ENCODE results near the gene AKT2. TPM values are rescaled to one million over a fixed set of nuclear protein-coding genes. Genes with fewer than 3 reads are reported as not detected.

The AKT2 gene
- 113 to 193 TPM (median 182 TPM) in 5 replicates for total RNA-seq (2022; extraction: Qiagen RNA extraction; ENCODE audit: low read depth)

GRCh38 chr19:40284501-40285352 is at the start of gene AKT2:
Gene AKT2 (minus strand): TSS chr19:40285345. CDS start chr19:40265267, 20,078 bp downstream.

GRCh38 chr19:40217934-40218890 is 66.9 kb downstream of the AKT2 start, which contains the start of gene TTC9B:
Gene TTC9B (minus strand): TSS chr19:40218384. CDS start chr19:40218381, 3 bp downstream.

DNA sequence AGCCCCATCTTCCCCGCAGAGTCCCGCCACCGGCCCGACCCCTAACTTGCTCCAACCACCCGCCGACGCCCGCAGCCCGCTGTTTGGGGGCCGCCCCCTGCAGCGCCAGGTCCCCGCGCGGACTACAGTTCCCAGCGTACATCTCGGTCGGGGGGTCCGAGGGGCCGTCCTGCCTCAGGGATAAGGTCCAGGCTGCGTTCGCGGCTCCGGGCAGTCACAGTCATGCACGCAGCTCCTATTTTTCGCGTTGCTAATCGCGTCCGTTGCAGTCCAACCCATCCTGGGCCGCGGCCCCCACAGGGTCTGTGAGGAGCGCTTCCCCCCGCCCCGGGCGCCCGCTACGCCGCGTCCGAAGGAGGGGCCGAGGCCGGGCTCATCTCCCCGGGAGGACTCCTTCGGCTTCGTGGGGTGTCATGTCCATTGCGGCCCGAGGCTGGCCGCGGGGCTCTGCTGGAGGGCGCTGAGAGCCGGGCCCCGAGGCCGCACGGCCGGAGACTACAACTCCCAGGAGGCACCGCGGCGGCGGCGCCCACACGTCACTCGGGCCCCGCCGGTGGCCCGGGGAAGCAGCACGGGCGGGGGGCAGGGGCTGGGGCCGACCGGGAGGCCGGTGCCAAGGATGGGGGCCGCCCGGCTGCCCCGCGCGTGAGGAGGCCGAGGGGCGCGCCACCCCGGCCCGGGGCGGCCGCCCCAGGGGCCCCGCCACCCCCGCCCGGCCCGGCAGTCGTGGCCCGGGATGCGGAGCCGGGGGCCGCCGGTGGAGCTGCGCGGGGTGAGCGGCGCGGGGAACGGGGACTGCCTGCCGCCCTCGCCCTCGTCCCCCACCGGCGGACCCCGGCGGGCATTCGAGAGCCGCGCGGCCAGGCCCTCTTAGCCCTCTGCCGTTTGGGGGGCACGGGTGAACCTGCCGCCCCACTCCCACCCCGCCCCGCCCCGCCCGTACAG is 94.0 kb downstream of the AKT2 start, which contains the start of gene MAP3K10:
MAP3K10 (plus strand) TSS at position 536 of the 945 bp plus-strand sequence. CDS start 606 bp downstream, outside the sequence.

Other genes with a start within 250 kb of the AKT2 start
- gene ZNF780B, start 229.1 kb downstream of the AKT2 start, total RNA-seq (2022; extraction: Qiagen RNA extraction; ENCODE audit: low read depth), result 4.3 to 8.5 TPM (median 6.4 TPM) in 5 replicates
- gene ZNF780A, start 194.4 kb downstream of the AKT2 start, total RNA-seq (2022; extraction: Qiagen RNA extraction; ENCODE audit: low read depth), result 23.6 to 31.5 TPM (median 27.6 TPM) in 5 replicates
- 9.9 to 18.5 TPM (median 18.1 TPM) in 5 replicates for gene MAP3K10, start 93.9 kb downstream of the AKT2 start, total RNA-seq (2022; extraction: Qiagen RNA extraction; ENCODE audit: low read depth)
- gene TTC9B, start 67.0 kb downstream of the AKT2 start, total RNA-seq (2022; extraction: Qiagen RNA extraction; ENCODE audit: low read depth), result 0.34 to 0.47 TPM (median 0.43 TPM) in 4 of 5 replicates, not detected in the other
- gene CCNP, start 58.7 kb downstream of the AKT2 start, total RNA-seq (2022; extraction: Qiagen RNA extraction; ENCODE audit: low read depth), result 0.19 to 0.42 TPM (median 0.21 TPM) in 4 of 5 replicates, not detected in the other
- gene C19orf47, start 63.1 kb upstream of the AKT2 start, total RNA-seq (2022; extraction: Qiagen RNA extraction; ENCODE audit: low read depth), result 20.7 to 35.4 TPM (median 30.7 TPM) in 5 replicates
- gene PLD3, start 63.4 kb upstream of the AKT2 start, total RNA-seq (2022; extraction: Qiagen RNA extraction; ENCODE audit: low read depth), result 224 to 275 TPM (median 254 TPM) in 5 replicates
- 0.20 to 0.42 TPM (median 0.32 TPM) in 5 replicates for gene HIPK4, start 104.8 kb upstream of the AKT2 start, total RNA-seq (2022; extraction: Qiagen RNA extraction; ENCODE audit: low read depth)
- gene PRX, start 128.0 kb upstream of the AKT2 start, total RNA-seq (2022; extraction: Qiagen RNA extraction; ENCODE audit: low read depth), result 1.0 to 1.7 TPM (median 1.5 TPM) in 5 replicates
- 22.7 to 35.8 TPM (median 30.0 TPM) in 5 replicates for gene SERTAD1, start 140.6 kb upstream of the AKT2 start, total RNA-seq (2022; extraction: Qiagen RNA extraction; ENCODE audit: low read depth)
- 33.6 to 51.6 TPM (median 44.8 TPM) in 5 replicates for gene SERTAD3, start 159.0 kb upstream of the AKT2 start, total RNA-seq (2022; extraction: Qiagen RNA extraction; ENCODE audit: low read depth)
- gene BLVRB, start 180.4 kb upstream of the AKT2 start, total RNA-seq (2022; extraction: Qiagen RNA extraction; ENCODE audit: low read depth), result 196 to 343 TPM (median 318 TPM) in 5 replicates
- 0.55 to 1.2 TPM (median 0.71 TPM) in 5 replicates for gene SPTBN4, start 181.7 kb upstream of the AKT2 start, total RNA-seq (2022; extraction: Qiagen RNA extraction; ENCODE audit: low read depth)